Activated B cell treated with CpG ODN at 0.5 μM for 24 hours (primary cell): ENCODE measurements around the gene CDX1. TPM values are rescaled to one million over a fixed set of nuclear protein-coding genes. Genes with fewer than 3 reads are reported as not detected.

Source experiments
- ATAC-seq: fragments of 200-7000 bp; cut with Tn5 transposase; one replicate; pipeline ENCODE4 v1.10.0; 2021; ENCODE audit warnings: low read depth, mild to moderate bottlenecking, moderate library complexity
- CTCF ChIA-PET: fragments of 350-600 bp; sonication (Branson Sonifier 250); formaldehyde crosslinking; loops from one replicate; lab custom pipeline; 2021; ENCODE audit warnings: antibody characterized with exemption; lab: Charles Lee
- POLR2A ChIA-PET: fragments of 350-600 bp; sonication (Branson Sonifier 250); formaldehyde crosslinking; loops from one replicate; lab custom pipeline; 2021; ENCODE audit warnings: antibody characterized with exemption; lab: Charles Lee
- DNase-seq: peaks from one replicate; pipeline ENCODE4 v3.0.0; 2022
- H3K27ac Mint-ChIP-seq: one replicate; pipeline ENCODE4 v1.8.0; 2020; ENCODE audit warnings: mixed read lengths
- H3K27me3 Mint-ChIP-seq: one replicate; pipeline ENCODE4 v1.8.0; 2021; ENCODE audit warnings: mixed read lengths
- H3K36me3 Mint-ChIP-seq: one replicate; pipeline ENCODE4 v1.8.0; 2021; ENCODE audit warnings: low read depth, mixed read lengths
- H3K4me1 Mint-ChIP-seq: one replicate; pipeline ENCODE4 v1.8.0; 2021; ENCODE audit warnings: mixed read lengths
- H3K4me3 Mint-ChIP-seq: one replicate; pipeline ENCODE4 v1.8.0; 2020; ENCODE audit warnings: mild to moderate bottlenecking, mixed read lengths
- H3K9me3 Mint-ChIP-seq: one replicate; pipeline ENCODE4 v1.8.0; 2020; ENCODE audit warnings: mixed read lengths
- CTCF ChIP-seq: fragments of 200-600 bp; IDR thresholded peaks from one replicate; pipeline ENCODE4 v1.8.0; 2022; ENCODE audit warnings: antibody characterized with exemption, mild to moderate bottlenecking
- intact Hi-C: fragments of 100-400 bp; cut with micrococcal nuclease; formaldehyde crosslinking; loops from one replicate; pipeline ENCODE4 v1.15.1; 2024
- total RNA-seq: library from RNA; stranded (reverse); gene quantifications from 2 replicates; pipeline ENCODE4 v1.2.3, GENCODE V29; 2022

CDX1 gene
- total RNA-seq, 1 donor from 2014 or later: not detected

GRCh38 chr5:150174285-150174684, 7.7 kb downstream of the CDX1 start:
- ChIA-PET CTCF (no interaction called here), POLR2A (no interaction called here)
- no peak for DNase-seq
- H3K9me3 Mint-ChIP-seq: no peaks in the 10 kb centered on the region
- no peak for TF ChIP-seq CTCF
- H3K27me3 Mint-ChIP-seq: peaks cover 20% of the 10 kb centered on the region
- ATAC-seq: no peak
- no peaks in the 10 kb centered on the region for H3K36me3 Mint-ChIP-seq
- H3K4me1 Mint-ChIP-seq: no peaks in the 10 kb centered on the region
- H3K4me3 Mint-ChIP-seq: no peak overlapping the region
- intact Hi-C loops: no loop called here
- H3K27ac Mint-ChIP-seq: no peak overlapping the region

- ChIA-PET POLR2A (no interaction called here), CTCF (no interaction called here)
- ATAC-seq (no peak), DNase-seq (no peak)
- Mint-ChIP-seq H3K4me3 (no peak overlapping the region), H3K27me3 (peaks cover 17% of the 10 kb centered on the region), H3K36me3 (no peaks in the 10 kb centered on the region), H3K4me1 (no peaks in the 10 kb centered on the region), H3K9me3 (no peaks in the 10 kb centered on the region), H3K27ac (no peak overlapping the region)
- no peak for TF ChIP-seq CTCF
- intact Hi-C loops: no loop called here
Measured at GRCh38 chr5:150175076-150175475, 8.5 kb downstream of the CDX1 start.

GRCh38 chr5:150175536-150175935, 9.0 kb downstream of the CDX1 start:
- POLR2A ChIA-PET: no interaction called here
- no peaks in the 10 kb centered on the region for H3K4me1 Mint-ChIP-seq
- TF ChIP-seq CTCF: no peak
- intact Hi-C loops: no loop called here
- no peak for DNase-seq
- H3K36me3 Mint-ChIP-seq: no peaks in the 10 kb centered on the region
- H3K9me3 Mint-ChIP-seq: no peaks in the 10 kb centered on the region
- H3K27ac Mint-ChIP-seq: no peak overlapping the region
- H3K27me3 Mint-ChIP-seq: peaks cover 14% of the 10 kb centered on the region
- ATAC-seq: no peak
- H3K4me3 Mint-ChIP-seq: no peak overlapping the region
- CTCF ChIA-PET: no interaction called here

GRCh38 chr5:150176745-150177477, 10.3 kb downstream of the CDX1 start:
- H3K36me3 Mint-ChIP-seq: no peaks in the 10 kb centered on the region
- ATAC-seq (no peak), DNase-seq (no peak)
- ChIA-PET CTCF (no interaction called here), POLR2A (no interaction called here)
- peaks cover 10% of the 10 kb centered on the region for H3K27me3 Mint-ChIP-seq
- intact Hi-C loops: no loop called here
- H3K27ac Mint-ChIP-seq: no peak overlapping the region
- H3K9me3 Mint-ChIP-seq: no peaks in the 10 kb centered on the region
- H3K4me3 Mint-ChIP-seq: no peak overlapping the region
- H3K4me1 Mint-ChIP-seq: no peaks in the 10 kb centered on the region
- TF ChIP-seq CTCF: no peak

- no peak for ATAC-seq
- POLR2A ChIA-PET: no interaction called here
- Mint-ChIP-seq H3K4me3 (no peak overlapping the region), H3K36me3 (no peaks in the 10 kb centered on the region), H3K27me3 (peaks cover 7% of the 10 kb centered on the region), H3K9me3 (no peaks in the 10 kb centered on the region), H3K27ac (no peak overlapping the region), H3K4me1 (no peaks in the 10 kb centered on the region)
- CTCF ChIA-PET: no interaction called here
- TF ChIP-seq CTCF: no peak
- intact Hi-C loops: no loop called here
- no peak for DNase-seq
Measured at GRCh38 chr5:150177721-150178120, 11.1 kb downstream of the CDX1 start.
